Endothelial cell of umbilical vein (primary cell): ENCODE results near the gene EEFSEC. TPM values are rescaled to one million over a fixed set of nuclear protein-coding genes. Genes with fewer than 3 reads are reported as not detected.

Experiments used
- BruUV-seq: library from RNA; stranded (reverse); fragments of 400-500 nt; replicated peaks from 2 replicates; lab custom pipeline; 2021; lab: Mats Ljungman, UMichigan
- CTCF ChIA-PET: fragments of 300-600, 350-600 bp; sonication (Branson Sonifier 250); formaldehyde crosslinking; loops from one replicate; lab custom pipeline; 2021; ENCODE audit warnings: antibody characterized with exemption, inconsistent platforms; lab: Charles Lee
- POLR2A ChIA-PET: fragments of 300-600, 350-600 bp; sonication (Branson Sonifier 250); formaldehyde crosslinking; loops from one replicate; lab custom pipeline; 2021; ENCODE audit warnings: antibody characterized with exemption, inconsistent platforms; lab: Charles Lee
- DNase-seq: peaks from one replicate; pipeline ENCODE4 v3.0.0-alpha.2; 2011; ENCODE audit warnings: low read depth, low spot score
- FAIRE-seq: peaks from 2 replicates; lab custom pipeline; 2011; peaks lifted over from hg19 to GRCh38; lab: Jason Lieb, UNC
- H2AFZ ChIP-seq: 2 replicates; pipeline ENCODE4 v1.6.0; 2012; ENCODE audit warnings: low read depth, low read length, control low read depth, inconsistent platforms
- H3K27ac ChIP-seq: 2 replicates; pipeline ENCODE4 v1.5.1; 2011; ENCODE audit warnings: low read depth, mild to moderate bottlenecking, control low read depth, low read length, moderate library complexity; ENCODE audit not compliant: insufficient read depth
- H3K27me3 ChIP-seq, 2 experiments: 2 replicates each; pipeline versions ENCODE4 v1.6.0 to v1.6.1; 2011; ENCODE audit warnings: low read length in 2 of 2, mixed read lengths in 1 of 2; ENCODE audit not compliant: control insufficient read depth in 2 of 2, insufficient read depth in 2 of 2
- H3K36me3 ChIP-seq, 2 experiments: 2 replicates in 1 of 2; 3 replicates in 1 of 2; pipeline ENCODE4 v1.5.1; 2011; ENCODE audit warnings: low read length in 2 of 2, mild to moderate bottlenecking in 1 of 2, moderate library complexity in 1 of 2; ENCODE audit not compliant: control insufficient read depth in 2 of 2, insufficient read depth in 2 of 2; ENCODE audit errors: extremely low read depth in 1 of 2
- H3K4me1 ChIP-seq: 3 replicates; pipeline ENCODE4 v1.5.1; 2011; ENCODE audit warnings: mild to moderate bottlenecking, low read length; ENCODE audit not compliant: control insufficient read depth, insufficient read depth; ENCODE audit errors: extremely low read depth
- H3K4me2 ChIP-seq: 2 replicates; pipeline ENCODE4 v1.6.1; 2011; ENCODE audit warnings: low read length, control low read depth, mixed read lengths; ENCODE audit not compliant: insufficient read depth
- H3K4me3 ChIP-seq, 3 experiments: fragments of 200-600 bp in 1 of 3; sonication (generic), shearing (Covaris generic) in 1 of 3; replicated peaks in 1 of 3; 2 replicates each; pipeline ENCODE4 v1.5.1; 2011 to 2016; ENCODE audit warnings: control low read depth in 3 of 3, low read length in 3 of 3, mild to moderate bottlenecking in 2 of 3, inconsistent platforms in 1 of 3, low read depth in 1 of 3, moderate library complexity in 1 of 3; ENCODE audit not compliant: insufficient read depth in 1 of 3
- H3K79me2 ChIP-seq: 2 replicates; pipeline ENCODE4 v1.6.0; 2012; ENCODE audit warnings: low read length, inconsistent platforms; ENCODE audit not compliant: control insufficient read depth, insufficient read depth
- H3K9ac ChIP-seq: replicated peaks from 2 replicates; pipeline ENCODE3; 2011; ENCODE audit warnings: low read length, control low read depth; ENCODE audit not compliant: insufficient read depth; ENCODE audit errors: extremely low read depth
- H3K9me1 ChIP-seq: replicated peaks from 3 replicates; pipeline ENCODE4 v1.6.0; 2011; ENCODE audit warnings: mild to moderate bottlenecking, low read length; ENCODE audit not compliant: control insufficient read depth, insufficient read depth; ENCODE audit errors: extremely low read depth
- H3K9me3 ChIP-seq: replicated peaks from 2 replicates; pipeline ENCODE4 v1.5.1; 2012; ENCODE audit warnings: low read length, inconsistent platforms; ENCODE audit not compliant: control insufficient read depth, insufficient read depth
- H4K20me1 ChIP-seq: replicated peaks from 2 replicates; pipeline ENCODE3; 2011; ENCODE audit warnings: mild to moderate bottlenecking, low read length; ENCODE audit not compliant: control insufficient read depth, insufficient read depth; ENCODE audit errors: extremely low read depth
- CTCF ChIP-seq, 2 donors: IDR thresholded peaks; 1 replicate in 1 of 2; 2 replicates in 1 of 2; pipeline ENCODE4 v1.5.1; 2011; ENCODE audit warnings: low read length in 2 of 2, mild to moderate bottlenecking in 2 of 2, moderate library complexity in 2 of 2, control low read depth in 1 of 2, inconsistent platforms in 1 of 2, low read depth in 1 of 2; ENCODE audit not compliant: insufficient read depth in 1 of 2; ENCODE audit errors: extremely low read depth in 1 of 2
- EZH2 ChIP-seq: IDR thresholded peaks from 2 replicates; pipeline ENCODE4 v1.6.1; 2012; ENCODE audit warnings: borderline replicate concordance, low read depth, mild to moderate bottlenecking, moderate library complexity, low read length, inconsistent platforms; ENCODE audit not compliant: severe bottlenecking
- FOS ChIP-seq: IDR thresholded peaks from 2 replicates; pipeline ENCODE4 v1.6.1; 2011; ENCODE audit warnings: mild to moderate bottlenecking, low read length, moderate library complexity, borderline replicate concordance; ENCODE audit not compliant: insufficient read depth
- GATA2 ChIP-seq: IDR thresholded peaks from 2 replicates; pipeline ENCODE4 v1.7.0; 2011; ENCODE audit warnings: low read depth, mild to moderate bottlenecking, moderate library complexity, mixed read lengths, low read length; ENCODE audit not compliant: insufficient read length, insufficient read depth
- JUN ChIP-seq: IDR thresholded peaks from 2 replicates; pipeline ENCODE4 v1.6.1; 2011; ENCODE audit warnings: borderline replicate concordance, low read depth; ENCODE audit not compliant: insufficient read length, insufficient read depth
- MYC ChIP-seq: IDR thresholded peaks from one replicate; pipeline ENCODE4 v1.6.1; 2011; ENCODE audit warnings: mild to moderate bottlenecking, low read depth, low read length
- POLR2AphosphoS5 ChIP-seq: IDR thresholded peaks from 2 replicates; pipeline ENCODE4 v1.6.1; 2012; ENCODE audit warnings: low read depth, mild to moderate bottlenecking, control low read depth, low read length, moderate library complexity; ENCODE audit not compliant: insufficient read depth
- dilution Hi-C: fragments of 300-500 bp; cut with MboI; formaldehyde crosslinking; loops from one replicate; pipeline ENCODE4 v1.15.0; 2019; ENCODE audit warnings: low sequenced_read_pairs; ENCODE audit not compliant: extremely low pct_ligation_motif_present
- intact Hi-C: fragments of 100-400 bp; cut with micrococcal nuclease; formaldehyde crosslinking; loops from one replicate; pipeline ENCODE4 v1.10.0; 2022
- polyA plus RNA-seq, 4 experiments: library from polyadenylated mRNA; depleted of rRNA in 3 of 4; stranded (reverse) in 3 of 4; unstranded in 1 of 4; fragments of >200 nt; gene quantifications; 2 replicates each; pipeline versions ENCODE4 v1.2.1 to v1.2.3, GENCODE V29; 2011 to 2012; ENCODE audit warnings: missing spikeins in 1 of 4
- total RNA-seq: library from RNA; stranded (reverse); gene quantifications from 2 replicates; pipeline ENCODE4 v1.2.3, GENCODE V29; 2021
- TF ChIP-seq, protein P1 (sequence below): IDR thresholded peaks from 2 replicates; pipeline ENCODE4 v1.6.1; 2011; ENCODE audit not compliant: insufficient read depth, insufficient read length

EEFSEC gene
- total and polyA plus RNA-seq, 2 donors (not counting 3 experiments of a cell fraction or from before 2014, with no cell fraction given) = 13.1 to 14.5 TPM

DNA sequence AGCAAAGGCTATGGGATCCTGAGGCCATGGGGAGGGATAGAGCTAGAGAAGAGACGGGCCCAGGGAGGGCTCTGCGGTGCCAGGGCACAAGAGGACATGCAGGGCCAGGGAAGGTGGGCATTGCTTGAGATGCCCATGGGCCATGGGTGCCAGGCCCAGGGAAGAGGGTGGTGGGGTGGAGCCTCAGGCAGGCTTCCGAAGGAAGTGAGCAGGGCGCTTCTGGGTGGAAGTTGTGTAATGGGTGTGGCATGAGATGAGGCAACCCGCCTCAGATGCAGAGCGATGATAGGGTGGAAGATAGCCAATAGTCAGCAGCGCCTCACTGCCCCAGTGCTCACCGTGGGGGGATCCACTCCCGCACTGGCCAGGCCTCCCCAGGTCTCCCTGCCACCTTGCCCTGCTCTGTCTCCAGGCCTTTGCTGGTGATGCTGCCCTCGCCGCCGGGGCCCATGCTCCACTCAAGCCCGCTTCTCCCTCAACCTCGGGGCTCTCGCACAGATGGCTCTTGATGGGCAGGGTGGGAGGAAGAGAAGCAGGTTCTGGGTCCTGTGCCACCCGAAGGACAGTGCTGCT is 262.0 kb downstream of the EEFSEC start:
- Histone ChIP-seq H3K4me1 (no peaks in the 10 kb centered on the region), H3K27me3 (no peaks in the 10 kb centered on the region), H3K9me3 (no peaks in the 10 kb centered on the region), H3K9me1 (no peaks in the 10 kb centered on the region), H2AFZ (no peak overlapping the region), H4K20me1 (no peaks in the 10 kb centered on the region), H3K9ac (no peak overlapping the region), H3K4me3 (no peak overlapping the region), H3K4me2 (no peak overlapping the region), H3K27ac (no peak overlapping the region), H3K79me2 (no peaks in the 10 kb centered on the region), H3K36me3 (no peaks in the 10 kb centered on the region)
- TF ChIP-seq GATA2 = no peak
- no peak for TF ChIP-seq EZH2
- no peak for TF ChIP-seq POLR2AphosphoS5
- TF ChIP-seq FOS = no peak
- no peak for TF ChIP-seq MYC
- no peak for TF ChIP-seq CTCF (IDR thresholded peaks at IDR 0.05; ENCODE audit: extremely low read depth in 1 of 2, insufficient read depth in 1 of 2, low read depth in 1 of 2, low read length in 2 of 2)
- TF ChIP-seq, protein P1, sequence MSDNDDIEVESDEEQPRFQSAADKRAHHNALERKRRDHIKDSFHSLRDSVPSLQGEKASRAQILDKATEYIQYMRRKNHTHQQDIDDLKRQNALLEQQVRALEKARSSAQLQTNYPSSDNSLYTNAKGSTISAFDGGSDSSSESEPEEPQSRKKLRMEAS = no peak
- TF ChIP-seq JUN = no peak
- dilution Hi-C loops = no loop called here
- CTCF ChIA-PET = interaction anchor here (1.4 kb wide), 1 partner anchor 10 kb away, joined by 4 read pairs; no protein-coding TSS in a partner anchor
- intact Hi-C loops = no loop called here
- BruUV-seq = no TSS peak
- FAIRE-seq (no peak), DNase-seq (no peak)
- POLR2A ChIA-PET = no interaction called here
